GM12878 (cell line): ENCODE results near the gene RBX1.

Experiments used
- ATF7 ChIP-seq: fragments of 450-650 bp; IDR thresholded peaks from 2 replicates; pipeline ENCODE4 v1.6.1; 2016; ENCODE audit warnings: low read depth, mild to moderate bottlenecking
- BRCA1 ChIP-seq: IDR thresholded peaks from 2 replicates; pipeline ENCODE4 v1.6.1; 2011; ENCODE audit warnings: low read depth, low read length, improper control_type of control experiment
- MTA3 ChIP-seq: IDR thresholded peaks from 2 replicates; pipeline ENCODE4 v1.6.1; 2012; ENCODE audit warnings: low read length, inconsistent platforms, borderline replicate concordance
- NFYA ChIP-seq: IDR thresholded peaks from 2 replicates; pipeline ENCODE4 v1.6.1; 2011; ENCODE audit warnings: low read depth, mild to moderate bottlenecking, low read length, improper control_type of control experiment, borderline replicate concordance
- SIX5 ChIP-seq: IDR thresholded peaks from 2 replicates; pipeline ENCODE4 v1.6.1; 2011; ENCODE audit warnings: mild to moderate bottlenecking, low read depth, low read length, moderate library complexity; ENCODE audit not compliant: severe bottlenecking
- STAT3 ChIP-seq: IDR thresholded peaks from 2 replicates; pipeline ENCODE4 v1.6.1; 2011; ENCODE audit warnings: low read depth, low read length, improper control_type of control experiment
- ZNF24 ChIP-seq: fragments of 450-650 bp; IDR thresholded peaks from 2 replicates; pipeline ENCODE4 v1.6.1; 2017; ENCODE audit warnings: antibody characterized with exemption, mild to moderate bottlenecking
- ZNF384 ChIP-seq: IDR thresholded peaks from 2 replicates; pipeline ENCODE4 v1.6.1; 2012; ENCODE audit warnings: low read depth, mild to moderate bottlenecking, low read length, improper control_type of control experiment, borderline replicate concordance
- ZNF592 ChIP-seq: fragments of 450-650 bp; IDR thresholded peaks from 2 replicates; pipeline ENCODE4 v1.6.1; 2017; ENCODE audit warnings: mild to moderate bottlenecking, moderate library complexity
- TF ChIP-seq, protein P1 (sequence below): IDR thresholded peaks from 2 replicates; pipeline ENCODE4 v1.6.1; 2012; ENCODE audit warnings: low read length, inconsistent platforms
- TF ChIP-seq, protein P2 (sequence below), 3 experiments: IDR thresholded peaks in 2 of 3; conservative IDR thresholded peaks in 1 of 3; 2 replicates each; pipeline ENCODE4 v1.5.1; 2011; ENCODE audit warnings: low read depth in 3 of 3, low read length in 3 of 3, mild to moderate bottlenecking in 3 of 3, control low read depth in 2 of 3, moderate library complexity in 2 of 3, inconsistent platforms in 1 of 3, mixed read lengths in 1 of 3; ENCODE audit not compliant: control insufficient read depth in 2 of 3, insufficient read depth in 1 of 3; ENCODE audit errors: extremely low read depth in 1 of 3
- TF ChIP-seq, protein P3 (sequence below): IDR thresholded peaks from 2 replicates; pipeline ENCODE4 v1.6.1; 2012; ENCODE audit warnings: low read depth, low read length, improper control_type of control experiment

GRCh38 chr22:40954113-40954512 is 2.9 kb downstream of the RBX1 start:
- TF ChIP-seq, protein P1, sequence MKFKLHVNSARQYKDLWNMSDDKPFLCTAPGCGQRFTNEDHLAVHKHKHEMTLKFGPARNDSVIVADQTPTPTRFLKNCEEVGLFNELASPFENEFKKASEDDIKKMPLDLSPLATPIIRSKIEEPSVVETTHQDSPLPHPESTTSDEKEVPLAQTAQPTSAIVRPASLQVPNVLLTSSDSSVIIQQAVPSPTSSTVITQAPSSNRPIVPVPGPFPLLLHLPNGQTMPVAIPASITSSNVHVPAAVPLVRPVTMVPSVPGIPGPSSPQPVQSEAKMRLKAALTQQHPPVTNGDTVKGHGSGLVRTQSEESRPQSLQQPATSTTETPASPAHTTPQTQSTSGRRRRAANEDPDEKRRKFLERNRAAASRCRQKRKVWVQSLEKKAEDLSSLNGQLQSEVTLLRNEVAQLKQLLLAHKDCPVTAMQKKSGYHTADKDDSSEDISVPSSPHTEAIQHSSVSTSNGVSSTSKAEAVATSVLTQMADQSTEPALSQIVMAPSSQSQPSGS = no peak
- TF ChIP-seq, protein P2, sequence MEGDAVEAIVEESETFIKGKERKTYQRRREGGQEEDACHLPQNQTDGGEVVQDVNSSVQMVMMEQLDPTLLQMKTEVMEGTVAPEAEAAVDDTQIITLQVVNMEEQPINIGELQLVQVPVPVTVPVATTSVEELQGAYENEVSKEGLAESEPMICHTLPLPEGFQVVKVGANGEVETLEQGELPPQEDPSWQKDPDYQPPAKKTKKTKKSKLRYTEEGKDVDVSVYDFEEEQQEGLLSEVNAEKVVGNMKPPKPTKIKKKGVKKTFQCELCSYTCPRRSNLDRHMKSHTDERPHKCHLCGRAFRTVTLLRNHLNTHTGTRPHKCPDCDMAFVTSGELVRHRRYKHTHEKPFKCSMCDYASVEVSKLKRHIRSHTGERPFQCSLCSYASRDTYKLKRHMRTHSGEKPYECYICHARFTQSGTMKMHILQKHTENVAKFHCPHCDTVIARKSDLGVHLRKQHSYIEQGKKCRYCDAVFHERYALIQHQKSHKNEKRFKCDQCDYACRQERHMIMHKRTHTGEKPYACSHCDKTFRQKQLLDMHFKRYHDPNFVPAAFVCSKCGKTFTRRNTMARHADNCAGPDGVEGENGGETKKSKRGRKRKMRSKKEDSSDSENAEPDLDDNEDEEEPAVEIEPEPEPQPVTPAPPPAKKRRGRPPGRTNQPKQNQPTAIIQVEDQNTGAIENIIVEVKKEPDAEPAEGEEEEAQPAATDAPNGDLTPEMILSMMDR (IDR thresholded peaks at IDR 0.05 in 2 of 3, conservative IDR thresholded peaks at IDR 0.05 in 1 of 3; ENCODE audit: control insufficient read depth in 2 of 3, extremely low read depth in 1 of 3, insufficient read depth in 1 of 3, low read depth in 3 of 3, low read length in 3 of 3) = no peak
- no peak for TF ChIP-seq ZNF592
- no peak for TF ChIP-seq ATF7
- no peak for TF ChIP-seq STAT3
- no peak for TF ChIP-seq ZNF24
- TF ChIP-seq, protein P3, sequence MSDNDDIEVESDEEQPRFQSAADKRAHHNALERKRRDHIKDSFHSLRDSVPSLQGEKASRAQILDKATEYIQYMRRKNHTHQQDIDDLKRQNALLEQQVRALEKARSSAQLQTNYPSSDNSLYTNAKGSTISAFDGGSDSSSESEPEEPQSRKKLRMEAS = no peak
- no peak for TF ChIP-seq NFYA
- TF ChIP-seq SIX5 = no peak
- no peak for TF ChIP-seq ZNF384
- no peak for TF ChIP-seq BRCA1
- no peak for TF ChIP-seq MTA3
